Upper lobe of left lung (tissue), 4 donors: ENCODE measurements around the gene PARK7.
A peak's percentile ranks its signal among the peaks of the same experiment; 100 is the strongest.

Experiments used
- EP300 ChIP-seq, 4 donors: sonication (generic); formaldehyde crosslinking; IDR thresholded peaks; one replicate each; pipeline ENCODE4 v1.5.1; 2017; ENCODE audit warnings: antibody characterized with exemption in 4 of 4, control low read depth in 2 of 4
- POLR2A ChIP-seq, 4 donors: fragments of 450-650 bp; IDR thresholded peaks; one replicate each; pipeline ENCODE4 v1.5.1; 2016 to 2017; ENCODE audit warnings: antibody characterized with exemption in 4 of 4, mild to moderate bottlenecking in 2 of 4
- POLR2AphosphoS5 ChIP-seq, 2 donors: sonication (generic); formaldehyde crosslinking; IDR thresholded peaks; one replicate each; pipeline ENCODE4 v1.5.1; 2017; ENCODE audit warnings: antibody characterized with exemption in 2 of 2
- TF ChIP-seq, protein P1 (sequence below), 6 experiments: fragments of 450-650 bp in 4 of 6; fragments of 200-600 bp in 2 of 6; sonication (generic) in 2 of 6; IDR thresholded peaks; one replicate each; pipeline ENCODE4 v1.5.1; 2016 to 2019; ENCODE audit warnings: antibody characterized with exemption in 6 of 6

DNA sequence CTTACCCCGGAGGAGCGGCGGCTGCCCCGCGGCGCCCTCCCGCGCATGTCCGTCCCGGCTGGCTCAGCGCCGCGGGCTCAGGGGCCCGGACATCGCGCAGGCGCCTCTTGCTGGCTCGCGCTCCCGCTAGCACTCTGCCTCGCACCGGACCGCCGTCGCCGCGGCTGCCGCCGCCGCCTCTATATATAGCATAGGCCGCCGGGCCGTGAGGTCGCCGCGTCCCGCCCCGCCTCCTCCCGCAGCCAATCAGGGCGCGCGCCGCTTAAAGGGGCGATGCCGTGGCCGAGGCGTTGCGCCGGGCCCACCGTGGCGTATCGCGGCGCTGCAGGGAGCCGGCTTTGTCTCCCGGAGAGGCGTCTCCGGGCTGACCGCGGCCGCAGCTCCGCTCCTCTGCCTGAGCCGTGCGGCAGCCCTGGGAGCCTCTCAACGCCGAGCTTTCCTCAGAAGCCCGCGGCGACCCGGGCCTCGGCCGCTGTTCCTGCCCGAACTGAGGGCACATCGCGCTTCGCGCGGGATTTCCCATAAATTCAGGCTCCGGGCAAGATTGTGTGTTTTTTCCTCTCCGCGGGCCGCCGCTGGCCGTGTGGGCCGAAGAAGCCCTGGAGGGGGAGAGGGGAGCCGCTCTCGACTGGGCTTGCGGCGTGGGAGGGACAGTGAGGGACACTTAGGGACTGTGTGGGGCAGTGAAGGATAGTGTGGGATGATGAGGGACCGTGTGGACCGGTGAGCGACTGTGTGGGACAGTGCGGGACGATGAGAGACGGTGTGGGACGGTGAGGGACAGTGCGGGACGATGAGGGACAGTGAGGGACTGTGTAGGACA, 64.9 kb downstream of the PARK7 start, which contains the start of gene ERRFI1:
- TF ChIP-seq, protein P1, sequence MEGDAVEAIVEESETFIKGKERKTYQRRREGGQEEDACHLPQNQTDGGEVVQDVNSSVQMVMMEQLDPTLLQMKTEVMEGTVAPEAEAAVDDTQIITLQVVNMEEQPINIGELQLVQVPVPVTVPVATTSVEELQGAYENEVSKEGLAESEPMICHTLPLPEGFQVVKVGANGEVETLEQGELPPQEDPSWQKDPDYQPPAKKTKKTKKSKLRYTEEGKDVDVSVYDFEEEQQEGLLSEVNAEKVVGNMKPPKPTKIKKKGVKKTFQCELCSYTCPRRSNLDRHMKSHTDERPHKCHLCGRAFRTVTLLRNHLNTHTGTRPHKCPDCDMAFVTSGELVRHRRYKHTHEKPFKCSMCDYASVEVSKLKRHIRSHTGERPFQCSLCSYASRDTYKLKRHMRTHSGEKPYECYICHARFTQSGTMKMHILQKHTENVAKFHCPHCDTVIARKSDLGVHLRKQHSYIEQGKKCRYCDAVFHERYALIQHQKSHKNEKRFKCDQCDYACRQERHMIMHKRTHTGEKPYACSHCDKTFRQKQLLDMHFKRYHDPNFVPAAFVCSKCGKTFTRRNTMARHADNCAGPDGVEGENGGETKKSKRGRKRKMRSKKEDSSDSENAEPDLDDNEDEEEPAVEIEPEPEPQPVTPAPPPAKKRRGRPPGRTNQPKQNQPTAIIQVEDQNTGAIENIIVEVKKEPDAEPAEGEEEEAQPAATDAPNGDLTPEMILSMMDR (IDR thresholded peaks at IDR 0.05) = peak in 5 of 6 experiments; percentile 9 to 47 (median 35)
- TF ChIP-seq EP300 (IDR thresholded peaks at IDR 0.05) (peak in 1 of 4 donors; percentile 75), POLR2A (IDR thresholded peaks at IDR 0.05) (peak; percentile 83 to 100 (median 100)), POLR2AphosphoS5 (IDR thresholded peaks at IDR 0.05) (peak; percentile 94 to 99)
